Hematopoietic multipotent progenitor cell treated with erythropoietin and hydrocortisone succinate and interleukin-3 and kit ligand, for 15 days (in vitro differentiated cells): ENCODE measurements around the gene MNX1.

ENCODE experiments used
- DNase-seq: peaks from one replicate; pipeline ENCODE4 v3.0.0-alpha.2; 2015; ENCODE audit warnings: low spot score

Gene MNX1

DNA sequence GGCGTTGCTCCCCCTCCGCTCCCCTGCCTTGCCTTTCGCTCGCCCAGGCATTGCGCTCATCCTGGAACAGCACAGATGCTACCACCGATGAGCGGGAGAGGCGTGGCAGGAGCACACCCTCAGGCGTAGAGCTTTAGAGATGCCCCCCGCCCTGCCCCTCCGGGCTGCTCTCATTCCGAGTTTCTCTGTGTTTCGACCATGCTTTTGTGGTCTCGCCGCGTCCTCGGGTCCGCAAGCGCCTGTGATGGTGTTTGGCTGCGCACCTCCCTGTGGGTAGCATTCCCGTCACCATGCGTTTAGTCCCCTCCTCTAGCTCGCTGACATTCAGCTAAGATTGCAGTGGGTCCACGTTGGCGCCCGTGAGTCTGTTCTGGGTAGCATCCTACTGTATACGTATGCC lies 42.3 kb downstream of the MNX1 start:
- no peak for DNase-seq

DNA sequence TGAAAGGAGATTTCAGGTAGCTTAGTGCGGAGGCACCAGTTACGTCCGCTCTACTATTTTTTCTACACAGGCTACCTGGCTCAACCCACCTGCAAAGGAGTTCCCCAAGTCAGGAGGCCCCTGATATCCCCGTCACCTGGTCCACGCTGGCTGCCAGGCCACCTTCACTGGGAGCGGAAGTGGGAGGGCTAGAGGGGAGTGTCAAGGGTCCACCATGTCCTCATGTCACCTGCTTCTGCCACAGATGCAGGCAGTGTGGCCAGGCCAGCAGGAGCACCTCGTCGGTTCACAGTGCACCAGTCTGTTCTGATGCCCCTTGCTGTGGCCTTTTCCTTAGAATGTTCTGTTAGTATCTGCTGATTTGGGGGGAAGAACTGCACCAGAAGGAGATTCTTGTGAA lies 44.1 kb downstream of the MNX1 start:
- no peak for DNase-seq

DNA sequence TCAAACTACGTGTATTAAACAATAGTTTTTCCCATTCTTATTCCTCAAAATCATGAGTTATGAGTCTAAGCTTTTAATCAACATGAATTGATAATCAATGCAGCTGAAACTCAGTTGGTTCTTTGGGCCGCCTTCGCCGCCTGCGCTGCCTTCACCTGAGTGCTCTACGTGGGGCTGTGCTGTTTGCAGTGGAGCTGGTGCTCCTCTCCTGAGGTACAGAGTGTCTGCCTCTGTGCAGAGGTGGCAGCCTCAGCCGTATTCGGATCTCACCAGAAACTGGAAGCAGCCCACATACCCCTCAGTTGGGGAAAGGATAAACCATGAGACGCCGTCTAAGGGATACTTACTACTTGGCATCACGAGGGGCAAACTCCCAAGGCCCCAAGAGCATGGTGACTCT lies 45.5 kb downstream of the MNX1 start:
- no peak for DNase-seq

DNA sequence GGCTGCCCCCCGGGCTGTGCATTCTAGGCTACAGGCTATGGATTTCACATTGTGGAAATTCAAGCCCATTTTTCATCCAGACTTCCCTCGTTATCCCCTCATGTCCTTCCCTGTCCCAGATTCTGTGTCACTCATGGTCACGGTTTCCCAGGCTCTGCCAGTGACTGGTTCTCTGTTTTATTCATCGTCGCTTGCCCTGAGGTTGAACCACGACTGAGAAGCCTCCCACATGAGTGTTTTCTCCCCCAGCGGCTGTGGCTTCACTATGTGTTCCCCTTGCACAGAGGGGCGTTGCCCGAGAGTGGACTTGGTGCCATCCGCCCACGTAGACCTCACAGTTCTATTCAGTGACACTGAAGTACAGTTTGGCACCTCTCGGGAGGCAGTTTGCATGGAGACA lies 47.0 kb downstream of the MNX1 start:
- DNase-seq: no peak

DNA sequence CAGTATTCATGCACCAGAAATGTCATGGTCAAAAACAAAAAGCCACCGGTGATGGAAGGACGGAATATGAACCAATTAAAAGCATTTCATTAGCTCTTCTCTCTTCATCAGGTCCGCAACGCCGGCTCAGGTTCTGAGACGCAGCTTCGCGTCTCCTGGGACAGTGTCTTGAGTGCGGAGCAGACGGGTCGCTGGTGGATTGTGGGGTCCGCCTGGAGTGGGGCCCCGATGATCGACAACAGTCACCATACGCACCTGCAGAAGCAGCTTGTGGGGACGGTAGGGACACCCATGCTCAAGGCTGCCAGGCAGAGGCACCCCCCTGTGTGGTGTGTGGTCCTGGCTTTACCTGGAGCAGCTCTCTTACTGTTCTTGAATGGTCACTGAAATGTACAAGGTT lies 47.6 kb downstream of the MNX1 start:
- DNase-seq: no peak

DNA sequence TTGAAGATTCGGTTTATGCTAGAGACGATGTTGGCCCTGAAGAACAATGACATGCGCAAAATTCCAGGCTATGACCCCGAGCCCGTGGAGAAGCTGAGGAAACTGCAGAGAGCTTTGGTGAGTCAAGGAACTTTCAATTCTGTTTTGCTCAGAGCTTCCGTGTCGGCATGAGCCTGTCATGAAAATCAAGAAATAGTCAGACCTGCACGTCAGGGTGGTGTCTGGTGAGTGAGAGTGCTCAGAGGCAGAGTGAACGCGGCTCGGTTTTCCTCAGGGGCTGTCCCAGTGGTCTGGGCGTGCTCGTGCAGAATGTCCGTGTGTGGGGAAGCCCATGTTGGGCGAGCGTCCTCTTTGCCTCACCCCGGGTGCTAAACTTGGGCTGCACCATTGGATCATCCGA lies 48.3 kb downstream of the MNX1 start:
- no peak for DNase-seq

DNA sequence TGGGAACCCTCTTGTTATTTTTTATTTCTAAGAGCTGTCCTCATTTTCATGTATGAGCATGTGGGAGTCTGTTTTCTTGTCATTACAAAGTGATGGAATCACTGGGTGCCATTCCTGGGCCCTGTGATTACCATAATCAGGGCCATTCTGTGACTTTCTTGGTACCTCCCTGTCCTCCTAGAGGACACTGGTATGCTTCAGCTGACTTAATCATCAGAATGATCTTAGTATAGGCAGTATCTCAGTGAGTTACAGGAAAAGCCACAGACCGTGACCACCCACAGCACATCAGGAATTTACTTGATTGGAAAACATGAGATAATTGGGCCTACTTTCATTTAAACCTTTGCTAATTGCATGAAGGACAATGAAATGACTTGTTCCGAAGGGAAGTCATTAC lies 53.7 kb downstream of the MNX1 start:
- DNase-seq: no peak

DNA sequence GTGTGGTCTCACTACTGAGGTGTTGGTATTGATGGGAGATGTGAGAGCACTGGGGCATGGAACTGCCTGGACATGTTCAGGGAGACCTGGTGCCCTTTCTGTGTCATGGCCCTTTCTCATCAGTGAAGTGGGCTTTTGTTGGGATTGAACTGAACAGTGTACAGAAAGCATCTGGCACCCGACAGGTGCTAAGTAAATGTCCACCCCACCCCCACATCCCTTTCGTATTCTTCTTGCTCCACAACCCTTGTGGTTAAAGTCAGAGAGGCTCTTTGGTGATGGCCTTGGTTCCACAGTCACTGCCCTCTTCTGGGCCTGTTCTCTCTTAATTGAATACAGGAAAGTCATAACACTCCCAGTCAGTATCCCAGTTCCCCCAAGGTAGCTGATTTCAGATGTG lies 55.5 kb downstream of the MNX1 start:
- no peak for DNase-seq
